ENCODE measurements around the gene DEUP1.

Gene DEUP1

GRCh38 chr11:93481279-93481678 is 150.7 kb downstream of the DEUP1 start:
- DNase-seq, result no peak
- H3K4me3 Mint-ChIP-seq, result no peak overlapping the region

DNA sequence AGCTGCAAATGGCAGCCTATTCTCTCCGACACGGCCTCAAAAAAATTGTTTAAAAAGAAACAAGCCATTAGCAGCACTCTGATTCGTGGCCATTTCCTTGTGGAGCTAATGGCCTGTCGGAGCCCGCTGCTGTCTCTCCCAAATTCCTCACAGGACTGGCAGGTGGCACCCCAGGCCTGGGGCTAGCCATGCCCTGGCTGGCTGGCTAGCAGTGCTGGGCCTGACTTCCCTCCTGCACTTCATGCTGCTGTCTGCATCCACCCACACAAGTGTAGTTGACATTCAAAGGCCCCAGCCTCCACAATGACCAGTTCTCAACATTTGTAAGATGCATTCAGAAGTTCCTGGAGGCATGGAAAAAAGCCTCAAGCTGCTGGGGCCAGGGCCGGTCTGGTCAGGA is 151.2 kb downstream of the DEUP1 start:
- no peak for TF ChIP-seq CTCF (IDR thresholded peaks at IDR 0.05)
- DNase-seq, result no peak
- Mint-ChIP-seq H3K4me3 (no peak overlapping the region), H3K4me1 (peaks cover 33% of the 10 kb centered on the region), H3K27me3 (ENCODE audit: low read depth, poor library complexity) (peaks cover 3% of the 10 kb centered on the region), H3K9me3 (no peaks in the 10 kb centered on the region), H3K27ac (no peak overlapping the region), H3K36me3 (ENCODE audit: low read depth) (peaks cover 13% of the 10 kb centered on the region)

More at GRCh38 chr11:93481279-93481678, 150.7 kb downstream of the DEUP1 start:
- Mint-ChIP-seq H3K9me3 (no peaks in the 10 kb centered on the region), H3K27ac (no peak overlapping the region), H3K27me3 (ENCODE audit: low read depth, poor library complexity) (peaks cover 3% of the 10 kb centered on the region), H3K4me1 (peaks cover 33% of the 10 kb centered on the region), H3K36me3 (ENCODE audit: low read depth) (peaks cover 16% of the 10 kb centered on the region)
- TF ChIP-seq CTCF (IDR thresholded peaks at IDR 0.05), result no peak

GRCh38 chr11:93482556-93482955 is 152.0 kb downstream of the DEUP1 start:
- TF ChIP-seq CTCF (IDR thresholded peaks at IDR 0.05), result no peak
- Mint-ChIP-seq H3K9me3 (no peaks in the 10 kb centered on the region), H3K36me3 (ENCODE audit: low read depth) (peaks cover 13% of the 10 kb centered on the region), H3K27me3 (ENCODE audit: low read depth, poor library complexity) (peaks cover 3% of the 10 kb centered on the region), H3K4me3 (no peak overlapping the region), H3K27ac (peak overlapping the region; percentile 23), H3K4me1 (peaks cover 29% of the 10 kb centered on the region)
- DNase-seq, result no peak

DNA sequence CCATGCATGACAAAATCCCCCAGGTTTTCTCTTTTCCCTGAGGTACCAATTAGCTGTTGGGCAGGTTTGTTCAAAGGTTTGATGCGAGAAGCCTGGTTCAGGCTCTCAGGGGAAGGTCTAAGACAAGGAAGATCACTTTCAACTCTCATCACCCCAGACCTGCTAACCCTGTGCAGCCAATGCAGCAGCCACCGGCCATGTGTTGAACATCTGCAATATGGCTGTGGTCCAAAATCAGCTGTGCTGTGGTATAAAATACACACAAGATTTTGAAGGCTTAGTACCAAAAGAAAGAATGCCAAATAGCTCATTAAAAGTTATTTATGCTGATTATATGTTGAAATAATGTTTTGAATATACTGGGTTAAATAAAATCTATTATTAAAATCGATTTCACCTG is 154.2 kb downstream of the DEUP1 start:
- H3K4me1 Mint-ChIP-seq, result peaks cover 21% of the 10 kb centered on the region
- H3K27ac Mint-ChIP-seq, result no peak overlapping the region
- H3K9me3 Mint-ChIP-seq, result no peaks in the 10 kb centered on the region
- H3K27me3 Mint-ChIP-seq (ENCODE audit: low read depth, poor library complexity), result no peaks in the 10 kb centered on the region
- DNase-seq, result no peak
- H3K4me3 Mint-ChIP-seq, result no peak overlapping the region
- no peak for TF ChIP-seq CTCF (IDR thresholded peaks at IDR 0.05)
- no peaks in the 10 kb centered on the region for H3K36me3 Mint-ChIP-seq (ENCODE audit: low read depth)

- H3K9me3 Mint-ChIP-seq, result no peaks in the 10 kb centered on the region
These were observed 155.4 kb downstream of the DEUP1 start for GRCh38 chr11:93485983-93486382.

More at GRCh38 chr11:93485983-93486382, 155.4 kb downstream of the DEUP1 start:
- Mint-ChIP-seq H3K27me3 (ENCODE audit: low read depth, poor library complexity) (no peaks in the 10 kb centered on the region), H3K27ac (no peak overlapping the region), H3K36me3 (ENCODE audit: low read depth) (no peaks in the 10 kb centered on the region), H3K4me1 (peaks cover 26% of the 10 kb centered on the region), H3K4me3 (no peak overlapping the region)
- no peak for DNase-seq
- no peak for TF ChIP-seq CTCF (IDR thresholded peaks at IDR 0.05)

Measured in nephron progenitor cell (in vitro differentiated cells).